ENCODE results near the gene DMRTA2.

DMRTA2 gene

DNA sequence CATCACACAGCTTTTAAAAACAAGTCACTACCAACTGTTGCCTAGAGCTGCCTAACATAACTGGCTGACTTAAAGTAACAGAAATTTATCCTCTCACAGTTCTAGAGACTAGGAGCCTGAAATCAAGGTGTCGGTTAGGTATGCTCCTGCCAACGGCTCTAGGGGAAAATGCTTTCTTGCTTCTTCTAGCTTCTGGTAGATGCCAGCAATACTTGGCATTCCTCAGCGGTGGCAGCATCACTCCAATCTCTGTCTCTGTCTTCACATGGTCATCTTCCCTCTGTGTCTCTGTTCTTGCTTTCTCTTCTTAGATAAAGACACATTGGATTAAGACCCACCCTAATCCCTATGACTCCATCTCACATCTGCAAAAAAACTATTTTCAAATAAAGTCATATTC, 51.5 kb downstream of the DMRTA2 start:
- DNase-seq, result no peak

DNA sequence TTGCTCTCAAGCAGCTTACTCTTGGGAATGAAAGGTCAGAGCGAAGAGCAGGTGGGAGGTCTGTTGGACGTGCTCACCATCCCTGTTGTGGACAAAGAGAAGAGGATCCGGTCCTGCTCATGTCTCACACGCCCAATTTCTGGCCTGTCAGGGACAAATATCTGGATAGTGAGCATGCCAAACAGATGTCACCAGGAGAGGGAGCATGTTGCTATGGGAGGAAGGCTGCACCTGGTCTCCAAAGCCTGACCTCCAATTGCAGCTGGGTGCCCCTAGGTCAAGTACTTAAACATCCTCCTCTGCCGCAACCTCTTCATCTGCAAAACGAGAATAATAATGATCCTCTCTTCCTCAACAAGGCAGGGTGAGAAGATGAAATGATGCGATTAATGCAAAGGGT, 53.4 kb downstream of the DMRTA2 start:
- no peak for DNase-seq

DNA sequence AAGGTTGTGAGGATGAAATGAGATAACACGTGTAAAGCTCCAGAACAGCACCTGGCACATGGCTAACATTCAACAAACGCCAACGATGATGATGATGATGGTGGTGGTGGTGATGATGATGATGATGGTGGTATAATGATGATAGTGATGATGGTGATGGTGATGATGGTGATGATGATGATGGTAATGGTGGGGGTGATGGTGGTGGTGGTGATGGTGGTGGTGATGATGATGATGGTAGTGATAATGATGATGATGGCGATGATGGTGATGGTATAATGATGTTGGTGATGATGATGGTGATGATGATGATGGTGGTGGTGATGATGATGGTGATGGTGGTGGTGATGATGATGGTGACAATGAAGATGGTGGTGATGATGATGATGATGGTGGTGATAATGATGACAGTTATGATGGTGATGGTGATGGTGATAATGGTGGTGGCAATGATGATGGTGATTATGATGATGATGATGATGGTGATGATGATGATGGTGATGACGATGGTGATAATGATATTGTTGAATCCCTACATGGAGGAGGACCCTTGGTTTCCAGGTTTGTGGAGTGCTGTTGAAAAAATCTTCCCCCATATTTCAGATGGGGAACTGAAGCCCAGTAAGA, 54.1 kb downstream of the DMRTA2 start:
- DNase-seq, result no peak

DNA sequence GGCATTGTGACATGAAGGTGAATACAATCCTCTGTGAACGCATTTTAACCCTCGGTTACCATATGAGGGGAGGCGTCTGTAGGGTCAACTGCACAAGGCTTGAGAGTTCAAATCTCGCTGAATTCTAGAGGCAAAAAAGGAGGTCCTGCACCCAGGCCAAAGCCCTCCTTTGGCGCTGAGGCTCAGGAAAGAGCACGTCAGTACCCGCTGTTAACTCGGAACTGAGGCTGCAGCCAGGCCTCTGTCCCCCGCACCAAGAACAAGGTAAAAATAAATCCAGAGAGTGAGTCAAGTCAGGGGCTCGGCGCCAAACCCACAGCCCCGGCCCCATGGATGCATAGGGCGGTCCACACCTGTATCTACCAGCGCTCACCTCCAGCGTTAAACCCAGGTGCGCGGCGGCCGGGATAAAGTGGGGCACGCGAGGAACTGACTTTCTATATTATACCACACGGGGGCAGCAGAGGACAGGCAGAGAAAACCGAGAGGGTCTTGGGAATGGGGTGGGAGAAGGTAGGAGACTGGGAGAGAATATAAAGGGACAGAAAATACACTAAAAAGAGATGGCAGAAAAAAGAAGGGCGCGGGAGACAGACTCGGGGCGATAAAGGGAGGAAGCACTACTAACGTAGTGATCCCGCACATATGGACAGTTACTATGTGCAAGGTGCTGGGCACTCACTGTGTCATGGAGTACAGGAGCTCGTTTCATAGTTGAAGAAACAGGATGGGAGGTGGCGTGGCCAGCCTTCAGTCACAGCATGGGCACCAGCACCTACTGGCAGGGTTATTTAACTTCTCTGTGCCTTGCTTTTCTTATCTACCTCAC, 54.9 kb downstream of the DMRTA2 start:
- peak; percentile 12 for DNase-seq
